ENCODE data around the gene GPM6B. TPM values are rescaled to one million over a fixed set of nuclear protein-coding genes. Genes with fewer than 3 reads are reported as not detected.

The GPM6B gene
- total and polyA plus RNA-seq, 3 experiments from 2014 or later = 0.30 TPM; not detected in 2

GRCh38 chrX:13756381-13756780 is 60.5 kb downstream of the GPM6B start:
- H3K4me1 Mint-ChIP-seq = peaks cover 21 to 50% (median 32%) of the 10 kb centered on the region in 3 donors
- peaks cover 6% of the 10 kb centered on the region for H3K4me1 ChIP-seq (ENCODE audit: insufficient read depth, low read length)

GRCh38 chrX:13755254-13755653 is 61.6 kb downstream of the GPM6B start:
- Histone ChIP-seq H3K4me1 (ENCODE audit: insufficient read depth, low read length) (peaks cover 10% of the 10 kb centered on the region), H3K27me3 (ENCODE audit: insufficient read depth, low read length, poor library complexity, severe bottlenecking) (no peaks in the 10 kb centered on the region), H3K36me3 (ENCODE audit: insufficient read depth, low read length) (peaks cover 18% of the 10 kb centered on the region), H3K27ac (ENCODE audit: low read depth, low read length) (no peak overlapping the region), H3K4me3 (ENCODE audit: low read length) (no peak overlapping the region), H3K9me3 (ENCODE audit: low read length) (no peaks in the 10 kb centered on the region)
- Mint-ChIP-seq H3K27ac (peak overlapping the region in 6 of 8 donors; percentile 39 to 88 (median 59)), H3K4me1 (peaks cover 25 to 50% (median 40%) of the 10 kb centered on the region in 3 donors), H3K36me3 (peaks cover 9 to 76% (median 22%) of the 10 kb centered on the region in 3 donors), H3K27me3 (no peaks in the 10 kb centered on the region), H3K4me3 (peak overlapping the region in 1 of 7 donors; percentile 28), H3K9me3 (no peaks in the 10 kb centered on the region)
- DNase-seq = peak in 2 of 5 donors; percentile 6 to 48
- CTCF ChIA-PET = interaction anchor here (0.8 to 1.0 kb wide), 3 partner anchors 8 to 277 kb away, joined by 3 read pairs; partner anchors contain the start of gene TCEANC
- POLR2A ChIA-PET = interaction anchor here (1.1 kb wide), 1 partner anchor 20 kb away, joined by 3 read pairs; the partner anchor contains the start of genes OFD1 and TRAPPC2

More at GRCh38 chrX:13756381-13756780, 60.5 kb downstream of the GPM6B start:
- Histone ChIP-seq H3K4me3 (ENCODE audit: low read length) (no peak overlapping the region), H3K9me3 (ENCODE audit: low read length) (no peaks in the 10 kb centered on the region), H3K36me3 (ENCODE audit: insufficient read depth, low read length) (peaks cover 18% of the 10 kb centered on the region), H3K27ac (ENCODE audit: low read depth, low read length) (no peak overlapping the region), H3K27me3 (ENCODE audit: insufficient read depth, low read length, poor library complexity, severe bottlenecking) (no peaks in the 10 kb centered on the region)
- ChIA-PET CTCF (no interaction called here), POLR2A (no interaction called here)
- no peak overlapping the region for H3K4me3 Mint-ChIP-seq
- no peaks in the 10 kb centered on the region for H3K9me3 Mint-ChIP-seq
- no peaks in the 10 kb centered on the region for H3K27me3 Mint-ChIP-seq
- peaks cover 13 to 78% (median 28%) of the 10 kb centered on the region in 3 donors for H3K36me3 Mint-ChIP-seq
- DNase-seq = no peak
- H3K27ac Mint-ChIP-seq = no peak overlapping the region

DNA sequence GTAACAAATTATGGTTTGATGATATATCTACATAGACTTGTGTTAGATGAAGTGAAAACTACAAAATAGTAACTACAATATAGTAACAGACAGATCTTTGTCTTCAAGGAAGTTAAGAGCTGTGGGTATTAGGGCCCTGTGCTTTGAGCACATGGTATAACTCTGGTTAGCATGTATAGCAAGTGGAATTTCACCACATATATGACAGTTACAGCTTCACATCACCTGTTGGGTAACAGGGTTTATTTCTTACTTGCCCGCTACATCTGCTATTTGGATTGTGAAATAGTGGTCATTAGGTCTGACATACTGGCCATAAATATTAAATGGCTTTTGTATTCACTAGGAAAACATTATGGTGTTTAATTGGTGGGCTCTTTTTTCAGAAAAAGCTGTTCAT is 62.1 kb downstream of the GPM6B start:
- Mint-ChIP-seq H3K4me3 (no peak overlapping the region), H3K9me3 (no peaks in the 10 kb centered on the region), H3K27me3 (no peaks in the 10 kb centered on the region), H3K27ac (peak overlapping the region in 2 of 8 donors; percentile 58 to 88), H3K4me1 (peaks cover 25 to 50% (median 44%) of the 10 kb centered on the region in 3 donors), H3K36me3 (peaks cover 9 to 76% (median 22%) of the 10 kb centered on the region in 3 donors)
- H3K4me1 ChIP-seq (ENCODE audit: insufficient read depth, low read length) = peaks cover 10% of the 10 kb centered on the region
- no peak overlapping the region for H3K27ac ChIP-seq (ENCODE audit: low read depth, low read length)
- POLR2A ChIA-PET = interaction anchor here (1.1 kb wide), 1 partner anchor 20 kb away, joined by 3 read pairs; the partner anchor contains the start of genes OFD1 and TRAPPC2
- CTCF ChIA-PET = interaction anchor here (0.9 to 1.0 kb wide), 2 partner anchors 8 to 277 kb away, joined by 3 read pairs; no protein-coding TSS in a partner anchor
- no peak for DNase-seq
- H3K36me3 ChIP-seq (ENCODE audit: insufficient read depth, low read length) = peaks cover 20% of the 10 kb centered on the region
- H3K4me3 ChIP-seq (ENCODE audit: low read length) = no peak overlapping the region
- no peaks in the 10 kb centered on the region for H3K27me3 ChIP-seq (ENCODE audit: insufficient read depth, low read length, poor library complexity, severe bottlenecking)
- H3K9me3 ChIP-seq (ENCODE audit: low read length) = no peaks in the 10 kb centered on the region

DNA sequence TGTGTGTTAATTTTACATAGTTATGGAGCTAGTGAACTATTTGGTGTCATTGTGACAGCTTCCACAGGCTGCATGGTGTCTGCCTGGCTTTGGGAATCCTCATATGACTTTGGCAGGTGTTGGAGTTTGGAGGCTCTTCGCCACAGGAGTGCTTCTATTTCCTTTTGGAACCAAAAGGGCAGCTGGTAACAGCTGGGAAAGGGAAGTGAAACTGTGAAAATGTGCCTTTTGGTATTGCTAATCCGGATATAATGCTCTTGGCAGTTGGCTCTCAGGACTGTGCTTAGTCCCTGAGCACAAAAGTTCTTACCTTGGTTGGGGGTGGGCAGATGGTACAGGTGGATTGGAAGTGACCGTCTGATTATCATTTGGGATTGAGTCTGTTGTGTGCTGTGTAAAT is 64.2 kb downstream of the GPM6B start:
- no peaks in the 10 kb centered on the region for H3K9me3 Mint-ChIP-seq
- Histone ChIP-seq H3K4me3 (ENCODE audit: low read length) (no peak overlapping the region), H3K27ac (ENCODE audit: low read depth, low read length) (no peak overlapping the region), H3K9me3 (ENCODE audit: low read length) (no peaks in the 10 kb centered on the region), H3K4me1 (ENCODE audit: insufficient read depth, low read length) (peaks cover 10% of the 10 kb centered on the region), H3K27me3 (ENCODE audit: insufficient read depth, low read length, poor library complexity, severe bottlenecking) (no peaks in the 10 kb centered on the region), H3K36me3 (ENCODE audit: insufficient read depth, low read length) (peaks cover 14% of the 10 kb centered on the region)
- no peaks in the 10 kb centered on the region for H3K27me3 Mint-ChIP-seq
- no peak for DNase-seq
- POLR2A ChIA-PET = no interaction called here
- H3K27ac Mint-ChIP-seq = peak overlapping the region in 6 of 8 donors; percentile 19 to 84 (median 38)
- H3K4me1 Mint-ChIP-seq = peaks cover 27 to 50% (median 38%) of the 10 kb centered on the region in 3 donors
- H3K36me3 Mint-ChIP-seq = peaks cover under 1 to 74% (median 21%) of the 10 kb centered on the region in 3 donors
- CTCF ChIA-PET = interaction anchor here (1.6 to 1.9 kb wide), 2 partner anchors 18 to 245 kb away, joined by 4 read pairs; partner anchors contain the start of gene OFD1
- H3K4me3 Mint-ChIP-seq = no peak overlapping the region

DNA sequence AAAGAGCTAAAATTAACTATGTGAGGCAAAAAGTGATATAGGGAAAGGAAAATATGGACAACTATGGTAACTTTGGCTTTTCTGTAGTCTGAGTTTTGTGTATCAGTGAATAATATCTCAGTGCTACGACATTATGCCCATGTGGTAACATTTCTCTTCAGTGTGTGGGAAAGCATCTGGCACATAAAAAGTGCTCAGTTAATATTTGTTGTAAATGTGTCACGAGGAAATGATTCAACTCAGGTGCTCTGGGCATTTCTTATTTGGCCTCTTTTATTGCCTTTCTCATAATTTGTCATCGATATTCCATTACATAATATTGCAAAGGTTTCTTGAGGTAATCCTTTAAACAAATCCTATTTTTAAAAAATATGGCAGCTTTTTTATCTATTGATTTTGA is 64.8 kb downstream of the GPM6B start:
- H3K27ac Mint-ChIP-seq = peak overlapping the region in 3 of 8 donors; percentile 7 to 51 (median 36)
- no peak overlapping the region for H3K27ac ChIP-seq (ENCODE audit: low read depth, low read length)
- H3K4me3 ChIP-seq (ENCODE audit: low read length) = no peak overlapping the region
- no peaks in the 10 kb centered on the region for H3K27me3 Mint-ChIP-seq
- POLR2A ChIA-PET = no interaction called here
- no peak overlapping the region for H3K4me3 Mint-ChIP-seq
- no peaks in the 10 kb centered on the region for H3K27me3 ChIP-seq (ENCODE audit: insufficient read depth, low read length, poor library complexity, severe bottlenecking)
- peaks cover 10% of the 10 kb centered on the region for H3K4me1 ChIP-seq (ENCODE audit: insufficient read depth, low read length)
- no peak for DNase-seq
- H3K36me3 Mint-ChIP-seq = peaks cover 0 to 76% (median 19%) of the 10 kb centered on the region in 3 donors
- H3K36me3 ChIP-seq (ENCODE audit: insufficient read depth, low read length) = peaks cover 9% of the 10 kb centered on the region
- no peaks in the 10 kb centered on the region for H3K9me3 Mint-ChIP-seq
- H3K4me1 Mint-ChIP-seq = peaks cover 29 to 55% (median 38%) of the 10 kb centered on the region in 3 donors
- H3K9me3 ChIP-seq (ENCODE audit: low read length) = no peaks in the 10 kb centered on the region
- CTCF ChIA-PET = interaction anchor here (1.6 to 2.6 kb wide), 3 partner anchors 17 to 245 kb away, joined by 4 to 5 read pairs (median 4); partner anchors contain the start of gene OFD1

DNA sequence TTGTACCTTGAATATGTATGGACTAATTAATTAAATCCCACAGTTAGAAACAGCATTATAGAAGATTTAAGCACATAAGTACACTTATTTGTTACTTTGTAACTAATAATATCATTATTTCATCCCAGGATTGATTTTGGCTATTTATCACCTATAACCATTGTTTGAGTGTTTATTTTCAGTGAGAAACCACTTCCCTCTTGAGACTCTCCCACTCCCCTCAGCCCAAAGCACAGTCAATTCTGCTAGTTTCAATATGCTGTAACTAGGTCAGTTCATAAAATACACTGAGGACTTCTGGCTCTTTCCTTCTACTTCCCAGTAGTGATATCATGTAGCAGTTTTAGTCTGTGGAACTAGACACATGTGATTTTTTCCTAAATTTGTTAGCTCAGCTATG is 66.1 kb downstream of the GPM6B start:
- no peak for DNase-seq
- peaks cover 0 to 1% of the 10 kb centered on the region in 2 donors for H3K27me3 Mint-ChIP-seq
- H3K4me3 Mint-ChIP-seq = no peak overlapping the region
- no peaks in the 10 kb centered on the region for H3K9me3 Mint-ChIP-seq
- peak overlapping the region in 7 of 8 donors; percentile 6 to 90 (median 74) for H3K27ac Mint-ChIP-seq
- Histone ChIP-seq H3K27ac (ENCODE audit: low read depth, low read length) (no peak overlapping the region), H3K27me3 (ENCODE audit: insufficient read depth, low read length, poor library complexity, severe bottlenecking) (no peaks in the 10 kb centered on the region), H3K36me3 (ENCODE audit: insufficient read depth, low read length) (peaks cover 5% of the 10 kb centered on the region), H3K4me3 (ENCODE audit: low read length) (no peak overlapping the region), H3K4me1 (ENCODE audit: insufficient read depth, low read length) (peaks cover 10% of the 10 kb centered on the region), H3K9me3 (ENCODE audit: low read length) (no peaks in the 10 kb centered on the region)
- ChIA-PET CTCF (interaction anchor here (1.0 to 2.6 kb wide), 4 partner anchors 9 to 243 kb away, joined by 3 to 5 read pairs (median 4); no protein-coding TSS in a partner anchor), POLR2A (interaction anchor here (0.7 to 1.0 kb wide), 2 partner anchors 16 to 32 kb away, joined by 3 read pairs; partner anchors contain the start of genes OFD1 and TRAPPC2)
- H3K4me1 Mint-ChIP-seq = peaks cover 29 to 57% (median 38%) of the 10 kb centered on the region in 3 donors
- H3K36me3 Mint-ChIP-seq = peaks cover 0 to 77% (median 23%) of the 10 kb centered on the region in 3 donors

- Histone ChIP-seq H3K36me3 (ENCODE audit: insufficient read depth, low read length) (peaks cover 5% of the 10 kb centered on the region), H3K27me3 (ENCODE audit: insufficient read depth, low read length, poor library complexity, severe bottlenecking) (no peaks in the 10 kb centered on the region), H3K4me1 (ENCODE audit: insufficient read depth, low read length) (peaks cover 10% of the 10 kb centered on the region), H3K27ac (ENCODE audit: low read depth, low read length) (no peak overlapping the region), H3K9me3 (ENCODE audit: low read length) (no peaks in the 10 kb centered on the region), H3K4me3 (ENCODE audit: low read length) (no peak overlapping the region)
- CTCF ChIA-PET = interaction anchor here (1.0 to 2.6 kb wide), 5 partner anchors 10 to 282 kb away, joined by 3 to 5 read pairs (median 5); no protein-coding TSS in a partner anchor
- POLR2A ChIA-PET = interaction anchor here (1.0 kb wide), 1 partner anchor 16 kb away, joined by 3 read pairs; the partner anchor contains the start of genes OFD1 and TRAPPC2
- Mint-ChIP-seq H3K27ac (peak overlapping the region in 7 of 8 donors; percentile 61 to 90 (median 85)), H3K27me3 (peaks cover 0 to 1% of the 10 kb centered on the region in 2 donors), H3K9me3 (no peaks in the 10 kb centered on the region), H3K4me1 (peaks cover 25 to 59% (median 34%) of the 10 kb centered on the region in 3 donors), H3K4me3 (no peak overlapping the region), H3K36me3 (peaks cover 0 to 78% (median 25%) of the 10 kb centered on the region in 3 donors)
- DNase-seq = peak in 2 of 5 donors; percentile 28 to 40
These were observed 66.7 kb downstream of the GPM6B start for GRCh38 chrX:13750204-13750603.

GRCh38 chrX:13748486-13748885 is 68.4 kb downstream of the GPM6B start:
- Histone ChIP-seq H3K36me3 (ENCODE audit: insufficient read depth, low read length) (peaks cover 5% of the 10 kb centered on the region), H3K27me3 (ENCODE audit: insufficient read depth, low read length, poor library complexity, severe bottlenecking) (no peaks in the 10 kb centered on the region), H3K27ac (ENCODE audit: low read depth, low read length) (no peak overlapping the region), H3K9me3 (ENCODE audit: low read length) (no peaks in the 10 kb centered on the region), H3K4me3 (ENCODE audit: low read length) (no peak overlapping the region), H3K4me1 (ENCODE audit: insufficient read depth, low read length) (peaks cover 6% of the 10 kb centered on the region)
- H3K36me3 Mint-ChIP-seq = peaks cover 0 to 85% (median 25%) of the 10 kb centered on the region in 3 donors
- ChIA-PET POLR2A (no interaction called here), CTCF (interaction anchor here (0.8 to 1.7 kb wide), 5 partner anchors 9 to 60 kb away, joined by 3 to 6 read pairs (median 5); partner anchors contain the start of gene RAB9A)
- peaks cover 22 to 62% (median 37%) of the 10 kb centered on the region in 3 donors for H3K4me1 Mint-ChIP-seq
- no peak overlapping the region for H3K4me3 Mint-ChIP-seq
- H3K27me3 Mint-ChIP-seq = peaks cover 0 to 1% of the 10 kb centered on the region in 2 donors
- DNase-seq = no peak
- peak overlapping the region in 3 of 8 donors; percentile 54 to 73 (median 66) for H3K27ac Mint-ChIP-seq
- no peaks in the 10 kb centered on the region for H3K9me3 Mint-ChIP-seq

All from CD8-positive, alpha-beta memory T cell (primary cell).